ENCODE results near the gene ATRX. TPM values are rescaled to one million over a fixed set of nuclear protein-coding genes. Genes with fewer than 3 reads are reported as not detected.
"Not testable (repeated sequence)": the region's sequence is repeated elsewhere in the genome, so short reads cannot be mapped to it uniquely, and the experiment has no call there.

ATRX gene
- 33.3 and 33.8 TPM in 2 replicates for total RNA-seq (2014; rRNA removed; shearing (Covaris generic))
- 15.9 and 24.4 TPM in 2 replicates for polyA plus RNA-seq (2015; cell fraction: cytosol; rRNA removed)
- polyA plus RNA-seq (2015; cell fraction: nucleus; rRNA removed), result 33.3 and 43.7 TPM in 2 replicates

GRCh38 chrX:77785486-77786364, at the start of gene ATRX:
TSS of gene ATRX (minus strand) at chrX:77786216. CDS start at chrX:77786001, 215 bp downstream.
- DNase-seq (ENCODE audit: low read depth, low spot score), result peak; percentile 85
- in situ Hi-C loops (cut with HindIII; ENCODE audit: low pct_unique_long_range_greater_than_20kb, low sequenced_read_pairs), result no loop called here

GRCh38 chrX:77831544-77831943, 45.5 kb upstream of the ATRX start:
- in situ Hi-C loops (cut with HindIII; ENCODE audit: low pct_unique_long_range_greater_than_20kb, low sequenced_read_pairs); DNase-seq (ENCODE audit: low read depth, low spot score): not testable (repeated sequence)

GRCh38 chrX:77821989-77822388, 36.0 kb upstream of the ATRX start:
- in situ Hi-C loops (cut with HindIII; ENCODE audit: low pct_unique_long_range_greater_than_20kb, low sequenced_read_pairs); DNase-seq (ENCODE audit: low read depth, low spot score): not testable (repeated sequence)

GRCh38 chrX:77820091-77820727, 34.2 kb upstream of the ATRX start:
- in situ Hi-C loops (cut with HindIII; ENCODE audit: low pct_unique_long_range_greater_than_20kb, low sequenced_read_pairs), result no loop called here
- no peak for DNase-seq (ENCODE audit: low read depth, low spot score)

- no peak for DNase-seq (ENCODE audit: low read depth, low spot score)
- in situ Hi-C loops (cut with HindIII; ENCODE audit: low pct_unique_long_range_greater_than_20kb, low sequenced_read_pairs), result no loop called here
Measured at GRCh38 chrX:77814210-77814609, 28.2 kb upstream of the ATRX start.

GRCh38 chrX:77802201-77802600, 16.2 kb upstream of the ATRX start:
- DNase-seq (ENCODE audit: low read depth, low spot score), result no peak
- in situ Hi-C loops (cut with HindIII; ENCODE audit: low pct_unique_long_range_greater_than_20kb, low sequenced_read_pairs), result no loop called here

GRCh38 chrX:77795124-77795523, 9.1 kb upstream of the ATRX start:
- in situ Hi-C loops (cut with HindIII; ENCODE audit: low pct_unique_long_range_greater_than_20kb, low sequenced_read_pairs), result no loop called here
- DNase-seq (ENCODE audit: low read depth, low spot score), result no peak

- DNase-seq (ENCODE audit: low read depth, low spot score), result no peak
- in situ Hi-C loops (cut with HindIII; ENCODE audit: low pct_unique_long_range_greater_than_20kb, low sequenced_read_pairs), result no loop called here
Measured at GRCh38 chrX:77793946-77794345, 7.9 kb upstream of the ATRX start.

GRCh38 chrX:77788050-77788449, 2.0 kb upstream of the ATRX start:
- DNase-seq (ENCODE audit: low read depth, low spot score), result peak; percentile 25
- in situ Hi-C loops (cut with HindIII; ENCODE audit: low pct_unique_long_range_greater_than_20kb, low sequenced_read_pairs), result no loop called here

- in situ Hi-C loops (cut with HindIII; ENCODE audit: low pct_unique_long_range_greater_than_20kb, low sequenced_read_pairs), result no loop called here
- DNase-seq (ENCODE audit: low read depth, low spot score), result no peak
Measured at GRCh38 chrX:77786365-77786680, 307 bp upstream of the ATRX start.

GRCh38 chrX:77779695-77780094, 6.3 kb downstream of the ATRX start:
- in situ Hi-C loops (cut with HindIII; ENCODE audit: low pct_unique_long_range_greater_than_20kb, low sequenced_read_pairs), result no loop called here
- no peak for DNase-seq (ENCODE audit: low read depth, low spot score)

GRCh38 chrX:77776659-77777058, 9.4 kb downstream of the ATRX start:
- in situ Hi-C loops (cut with HindIII; ENCODE audit: low pct_unique_long_range_greater_than_20kb, low sequenced_read_pairs), result no loop called here
- DNase-seq (ENCODE audit: low read depth, low spot score), result no peak

- no peak for DNase-seq (ENCODE audit: low read depth, low spot score)
- in situ Hi-C loops (cut with HindIII; ENCODE audit: low pct_unique_long_range_greater_than_20kb, low sequenced_read_pairs), result no loop called here
Measured at GRCh38 chrX:77771601-77772000, 14.4 kb downstream of the ATRX start.

GRCh38 chrX:77768787-77769186, 17.2 kb downstream of the ATRX start:
- DNase-seq (ENCODE audit: low read depth, low spot score), result no peak
- in situ Hi-C loops (cut with HindIII; ENCODE audit: low pct_unique_long_range_greater_than_20kb, low sequenced_read_pairs), result no loop called here

- DNase-seq (ENCODE audit: low read depth, low spot score); in situ Hi-C loops (cut with HindIII; ENCODE audit: low pct_unique_long_range_greater_than_20kb, low sequenced_read_pairs): not testable (repeated sequence)
Measured at GRCh38 chrX:77766212-77766611, 19.8 kb downstream of the ATRX start.

- DNase-seq (ENCODE audit: low read depth, low spot score), result no peak
- in situ Hi-C loops (cut with HindIII; ENCODE audit: low pct_unique_long_range_greater_than_20kb, low sequenced_read_pairs), result no loop called here
Measured at GRCh38 chrX:77755561-77755960, 30.5 kb downstream of the ATRX start.

GRCh38 chrX:77753942-77754341, 32.1 kb downstream of the ATRX start:
- DNase-seq (ENCODE audit: low read depth, low spot score); in situ Hi-C loops (cut with HindIII; ENCODE audit: low pct_unique_long_range_greater_than_20kb, low sequenced_read_pairs): not testable (repeated sequence)

- DNase-seq (ENCODE audit: low read depth, low spot score), result peak; percentile 33
- in situ Hi-C loops (cut with HindIII; ENCODE audit: low pct_unique_long_range_greater_than_20kb, low sequenced_read_pairs), result no loop called here
Measured at GRCh38 chrX:77749695-77750094, 36.3 kb downstream of the ATRX start.

GRCh38 chrX:77743720-77744119, 42.3 kb downstream of the ATRX start:
- no peak for DNase-seq (ENCODE audit: low read depth, low spot score)
- in situ Hi-C loops (cut with HindIII; ENCODE audit: low pct_unique_long_range_greater_than_20kb, low sequenced_read_pairs), result no loop called here

Measured in SK-MEL-5 (cell line).